Activated T-helper 1 cell treated with anti-CD3 and anti-CD28 coated beads, Interleukin-12 subunit alpha, Interleukin-12 subunit beta, Interleukin-2, Interleukin-4 antibody, amounts not matched to agents 30 ng/mL and 10 ng/mL and 1 ng/mL, durations not matched to agents 14 hours and 24 hours and 36 hours (primary cell): ENCODE data around the gene SDR42E2. TPM values are rescaled to one million over a fixed set of nuclear protein-coding genes. Genes with fewer than 3 reads are reported as not detected.
"Not testable (repeated sequence)": the region's sequence is repeated elsewhere in the genome, so short reads cannot be mapped to it uniquely, and the experiment has no call there.

Experiments used
- DNase-seq: peaks from one replicate; pipeline ENCODE4 v3.0.0; 2021; ENCODE audit warnings: low spot score
- H3K27ac Mint-ChIP-seq: one replicate; pipeline ENCODE4 v1.8.0; 2021; ENCODE audit warnings: mild to moderate bottlenecking, mixed read lengths
- H3K27me3 Mint-ChIP-seq: one replicate; pipeline ENCODE4 v1.8.0; 2022; ENCODE audit warnings: mild to moderate bottlenecking, moderate library complexity, mixed read lengths; ENCODE audit not compliant: insufficient read depth
- H3K36me3 Mint-ChIP-seq: one replicate; pipeline ENCODE4 v1.8.0; 2021; ENCODE audit warnings: low read depth, mixed read lengths
- H3K4me1 Mint-ChIP-seq: one replicate; pipeline ENCODE4 v1.8.0; 2021; ENCODE audit warnings: low read depth, mixed read lengths
- H3K4me3 Mint-ChIP-seq: one replicate; pipeline ENCODE4 v1.8.0; 2021; ENCODE audit warnings: mild to moderate bottlenecking, moderate library complexity, mixed read lengths
- H3K9me3 Mint-ChIP-seq: one replicate; pipeline ENCODE4 v1.8.0; 2021; ENCODE audit warnings: mixed read lengths
- intact Hi-C: fragments of 100-400 bp; cut with micrococcal nuclease; formaldehyde crosslinking; loops from one replicate; pipeline ENCODE4 v1.15.1; 2024
- total RNA-seq: library from RNA; stranded (reverse); gene quantifications from 2 replicates; pipeline ENCODE4 v1.2.3, GENCODE V29; 2022

SDR42E2 gene
- total RNA-seq, 1 donor from 2014 or later: not detected

DNA sequence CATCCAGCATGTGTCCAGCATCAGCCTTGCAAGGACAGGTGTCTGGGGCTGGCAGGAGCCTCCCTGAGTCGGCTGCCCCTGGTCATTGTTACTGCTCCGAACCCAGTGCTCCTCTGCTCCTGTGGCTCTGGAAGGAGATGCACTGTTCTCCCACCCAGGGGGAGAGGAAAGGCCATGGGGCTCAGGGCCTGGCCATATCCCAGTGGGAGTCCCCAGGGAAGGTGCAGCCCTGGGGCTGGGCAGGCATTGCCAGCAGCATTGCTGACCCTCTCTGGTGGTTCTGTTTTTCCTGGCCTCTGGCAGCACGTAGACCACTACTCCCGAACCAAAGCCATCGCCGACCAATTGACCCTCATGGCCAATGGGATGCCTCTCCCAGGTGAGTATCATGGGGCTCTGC is 9.6 kb downstream of the SDR42E2 start:
- no peak overlapping the region for H3K27ac Mint-ChIP-seq
- H3K4me1 Mint-ChIP-seq: no peaks in the 10 kb centered on the region
- no peak overlapping the region for H3K4me3 Mint-ChIP-seq

DNA sequence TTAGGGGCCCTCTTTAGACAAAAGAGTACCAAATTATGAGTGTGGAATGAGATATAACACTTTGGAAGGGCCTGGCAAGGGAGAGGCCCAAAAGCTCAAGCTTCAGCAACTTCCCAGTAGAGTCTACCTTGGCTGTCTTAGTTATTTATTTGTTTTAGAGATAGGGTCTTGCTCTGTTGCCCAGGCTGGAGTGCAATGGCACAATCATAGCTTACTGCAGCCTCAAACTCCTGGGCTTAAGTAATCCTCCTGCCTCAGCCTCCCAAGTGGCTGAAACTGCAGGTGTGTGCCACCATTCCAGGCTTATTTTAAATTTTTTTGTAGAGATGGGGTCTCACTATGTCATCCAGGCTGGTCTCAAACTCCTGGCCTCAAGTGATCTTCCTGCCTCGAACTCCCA is 10.3 kb downstream of the SDR42E2 start:
- H3K4me3 Mint-ChIP-seq, DNase-seq, H3K27ac Mint-ChIP-seq, H3K9me3 Mint-ChIP-seq, H3K27me3 Mint-ChIP-seq, intact Hi-C loops, H3K36me3 Mint-ChIP-seq, H3K4me1 Mint-ChIP-seq: not testable (repeated sequence)

More for the DNA sequence above, 9.6 kb downstream of the SDR42E2 start:
- H3K36me3 Mint-ChIP-seq: no peaks in the 10 kb centered on the region
- no peaks in the 10 kb centered on the region for H3K9me3 Mint-ChIP-seq
- H3K27me3 Mint-ChIP-seq: peaks cover 2% of the 10 kb centered on the region
- no peak for DNase-seq
- intact Hi-C loops: no loop called here

DNA sequence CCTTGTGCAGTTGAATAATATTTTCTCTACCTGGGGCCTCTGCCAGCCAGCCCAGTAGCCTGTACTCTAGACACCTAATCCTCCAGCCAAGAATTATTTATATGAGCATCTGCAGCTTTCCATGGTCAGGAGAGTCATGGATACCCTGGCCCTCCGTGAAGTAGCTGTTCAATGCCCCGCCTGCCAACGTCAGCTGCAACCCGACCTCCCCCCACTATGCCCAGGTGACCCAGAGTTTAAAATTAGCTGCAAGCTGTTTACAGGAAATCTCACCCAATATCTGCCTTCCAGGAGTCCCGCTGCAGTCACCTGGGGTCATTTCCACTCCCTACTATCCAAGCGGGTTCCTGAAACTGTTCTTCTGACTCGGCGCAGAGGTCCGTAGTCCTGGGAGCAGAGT is 12.3 kb downstream of the SDR42E2 start:
- peaks cover 4% of the 10 kb centered on the region for H3K27me3 Mint-ChIP-seq
- no peaks in the 10 kb centered on the region for H3K4me1 Mint-ChIP-seq
- no peak overlapping the region for H3K4me3 Mint-ChIP-seq
- no peaks in the 10 kb centered on the region for H3K9me3 Mint-ChIP-seq
- intact Hi-C loops: no loop called here
- no peak for DNase-seq
- no peak overlapping the region for H3K27ac Mint-ChIP-seq
- no peaks in the 10 kb centered on the region for H3K36me3 Mint-ChIP-seq

DNA sequence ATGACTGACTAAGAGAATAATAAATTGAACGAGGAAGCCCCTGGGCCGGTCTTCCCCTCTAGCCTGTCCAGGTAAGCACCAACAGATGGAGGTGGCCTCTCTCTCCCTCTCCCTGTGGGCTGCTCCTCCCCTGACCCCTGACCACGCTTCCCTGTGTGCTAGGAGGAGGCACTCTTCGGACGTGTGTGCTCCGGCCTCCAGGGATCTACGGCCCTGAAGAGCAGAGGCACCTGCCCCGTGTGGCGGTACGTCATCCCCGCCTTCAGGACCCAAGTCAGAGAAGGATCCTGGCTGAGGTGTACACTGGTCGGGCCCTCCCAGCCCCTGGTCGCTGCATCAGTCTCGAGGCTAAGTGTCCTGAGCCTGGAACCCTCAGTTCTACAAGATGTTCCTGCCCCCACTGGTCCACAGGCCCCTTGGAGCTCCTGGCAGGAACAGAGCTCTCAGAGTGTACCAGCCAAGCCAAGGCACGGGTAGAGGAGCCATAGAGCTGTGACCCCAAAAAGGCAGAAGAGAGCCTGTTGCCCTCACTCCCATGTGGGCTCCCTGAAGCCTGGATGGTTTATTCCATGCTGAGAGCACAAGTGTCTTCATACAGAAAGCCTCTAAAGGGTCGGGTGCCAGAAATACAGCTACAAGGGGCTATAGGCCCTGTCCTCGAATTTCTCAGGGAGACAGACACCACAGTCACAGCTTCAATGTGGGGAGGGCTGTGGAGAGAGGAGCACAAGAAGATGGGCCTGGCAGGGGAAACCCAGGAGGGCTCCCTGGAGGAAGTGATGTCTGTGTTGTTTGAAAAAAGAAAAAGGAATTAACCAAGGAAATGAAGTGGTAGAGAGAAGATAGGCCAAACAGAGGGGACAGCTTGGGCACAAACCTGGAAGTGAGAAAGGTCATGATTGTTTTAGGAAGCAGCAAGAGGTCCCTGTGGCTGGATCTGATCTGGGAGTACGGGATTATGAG is 15.9 kb downstream of the SDR42E2 start:
- Mint-ChIP-seq H3K27ac (no peak overlapping the region), H3K27me3 (peaks cover 6% of the 10 kb centered on the region), H3K4me3 (no peak overlapping the region), H3K9me3 (no peaks in the 10 kb centered on the region), H3K36me3 (no peaks in the 10 kb centered on the region), H3K4me1 (no peaks in the 10 kb centered on the region)
- intact Hi-C loops: no loop called here
- no peak for DNase-seq

DNA sequence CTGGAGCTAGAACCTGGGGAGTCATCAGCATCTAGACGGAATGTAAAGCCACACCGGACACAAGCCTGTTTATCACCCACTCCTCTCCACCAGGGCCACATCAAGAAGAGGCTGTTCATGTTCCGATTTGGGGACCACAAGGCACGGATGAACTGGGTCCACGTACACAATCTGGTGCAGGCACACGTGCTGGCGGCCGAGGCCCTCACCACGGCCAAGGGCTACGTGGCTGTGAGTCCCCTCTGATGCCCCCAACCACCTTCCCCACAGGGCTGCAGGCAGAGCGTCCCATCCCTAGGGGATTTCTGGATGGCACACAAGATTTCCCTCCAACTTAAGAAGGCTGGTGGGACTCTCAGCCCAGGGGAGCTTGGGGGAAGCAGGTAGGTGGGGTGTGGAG is 19.1 kb downstream of the SDR42E2 start:
- Mint-ChIP-seq H3K27me3 (peaks cover 8% of the 10 kb centered on the region), H3K4me3 (no peak overlapping the region), H3K27ac (no peak overlapping the region), H3K36me3 (no peaks in the 10 kb centered on the region), H3K4me1 (no peaks in the 10 kb centered on the region), H3K9me3 (no peaks in the 10 kb centered on the region)
- no peak for DNase-seq
- intact Hi-C loops: no loop called here

DNA sequence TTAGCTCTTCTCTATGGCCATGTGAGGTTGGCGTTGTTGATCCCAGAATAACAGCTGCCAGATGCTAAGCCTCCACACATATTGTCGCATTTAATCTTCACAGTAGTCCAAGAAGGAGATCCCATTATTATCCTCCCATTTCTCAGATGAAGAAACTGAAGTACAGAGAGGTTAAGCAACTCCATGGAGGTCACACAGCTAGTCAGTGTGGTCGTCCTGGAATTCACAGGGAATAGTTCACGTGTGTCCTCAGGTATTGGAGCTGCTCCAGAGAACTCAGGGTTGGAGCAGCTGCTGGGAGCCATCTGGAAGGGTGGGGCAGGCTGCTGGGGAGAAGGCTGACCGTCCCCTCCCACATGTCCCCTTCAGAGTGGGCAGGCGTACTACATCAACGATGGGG is 19.5 kb downstream of the SDR42E2 start:
- no peak for DNase-seq
- intact Hi-C loops: no loop called here
- Mint-ChIP-seq H3K27me3 (peaks cover 8% of the 10 kb centered on the region), H3K27ac (no peak overlapping the region), H3K9me3 (no peaks in the 10 kb centered on the region), H3K4me3 (no peak overlapping the region), H3K36me3 (no peaks in the 10 kb centered on the region), H3K4me1 (no peaks in the 10 kb centered on the region)

DNA sequence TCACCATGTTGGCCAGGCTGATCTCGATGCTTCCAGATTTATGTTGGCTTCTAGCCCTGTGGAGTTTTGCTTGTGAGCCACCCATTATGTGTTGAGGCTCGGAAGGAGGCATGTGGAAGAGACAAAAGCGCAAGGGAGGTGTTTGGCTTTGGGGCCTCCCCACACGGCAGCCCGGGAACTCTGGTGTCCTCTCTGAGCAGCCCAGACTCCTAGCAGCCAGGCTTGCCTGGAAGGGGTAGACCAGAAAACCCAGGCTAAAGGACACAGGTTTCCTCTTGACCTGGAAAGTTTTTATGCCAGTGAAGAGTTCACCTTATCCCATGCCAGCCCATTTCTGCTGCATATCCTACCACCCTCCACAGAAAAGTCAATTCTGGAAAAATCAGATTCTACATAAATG is 21.0 kb downstream of the SDR42E2 start:
- no peak overlapping the region for H3K4me3 Mint-ChIP-seq
- DNase-seq: no peak
- no peaks in the 10 kb centered on the region for H3K9me3 Mint-ChIP-seq
- H3K27ac Mint-ChIP-seq: no peak overlapping the region
- H3K27me3 Mint-ChIP-seq: peaks cover 8% of the 10 kb centered on the region
- H3K4me1 Mint-ChIP-seq: peaks cover 6% of the 10 kb centered on the region
- peaks cover 2% of the 10 kb centered on the region for H3K36me3 Mint-ChIP-seq
- intact Hi-C loops: no loop called here

DNA sequence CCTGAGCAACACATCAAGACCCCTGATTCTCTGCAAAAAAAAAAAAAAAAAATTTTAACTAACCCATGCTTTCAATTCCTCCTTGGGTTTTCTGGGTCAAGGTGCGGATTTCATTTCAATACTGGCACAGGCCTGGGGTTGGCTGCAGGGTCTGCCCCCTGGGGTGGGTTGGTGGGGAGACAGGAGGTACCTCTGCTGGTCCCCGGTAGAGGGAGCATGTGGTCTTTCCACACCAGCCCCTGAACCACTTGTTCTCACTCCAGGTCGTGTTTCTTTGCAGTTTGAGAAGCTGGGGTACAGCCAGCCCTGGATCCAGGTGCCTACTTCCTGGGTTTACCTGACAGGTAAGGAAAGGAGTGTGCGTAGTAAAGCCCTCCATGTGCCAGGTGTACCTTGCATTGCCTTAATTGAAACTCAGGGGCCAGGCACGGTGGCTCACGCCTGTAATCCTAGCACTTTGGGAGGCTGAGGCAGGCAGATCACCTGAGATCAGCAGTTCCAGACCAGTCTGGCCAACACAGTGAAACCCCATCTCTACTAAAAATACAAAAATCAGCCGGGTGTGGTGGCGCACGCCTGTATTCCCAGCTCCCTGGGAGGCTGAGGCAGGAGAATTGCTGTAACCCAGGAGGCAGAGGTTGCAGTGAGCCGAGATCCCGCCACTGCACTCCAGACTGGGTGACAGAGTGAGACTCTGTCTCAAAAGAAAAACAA is 21.8 kb downstream of the SDR42E2 start:
- DNase-seq: no peak
- peaks cover 13% of the 10 kb centered on the region for H3K4me1 Mint-ChIP-seq
- no peak overlapping the region for H3K27ac Mint-ChIP-seq
- no peaks in the 10 kb centered on the region for H3K9me3 Mint-ChIP-seq
- H3K27me3 Mint-ChIP-seq: peaks cover 6% of the 10 kb centered on the region
- no peak overlapping the region for H3K4me3 Mint-ChIP-seq
- peaks cover 2% of the 10 kb centered on the region for H3K36me3 Mint-ChIP-seq
- intact Hi-C loops: no loop called here

DNA sequence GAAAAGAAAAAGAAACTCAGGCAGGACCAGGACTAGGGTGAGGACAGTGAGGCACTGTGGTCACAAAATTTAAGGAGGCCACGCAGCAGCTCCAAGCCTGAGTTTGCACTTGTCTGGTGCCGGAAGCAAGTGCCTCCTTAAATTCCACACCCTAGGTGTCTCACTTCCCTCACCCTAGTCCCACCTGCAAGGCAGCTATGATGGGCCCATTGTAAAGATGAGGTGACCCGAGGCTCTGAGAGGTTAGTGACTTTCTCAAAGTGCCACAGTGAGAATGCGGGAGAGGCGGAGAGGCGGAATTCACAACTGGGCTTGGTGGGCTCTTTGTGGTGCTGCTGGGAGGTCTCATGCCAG is 22.3 kb downstream of the SDR42E2 start:
- Mint-ChIP-seq H3K4me1 (peaks cover 18% of the 10 kb centered on the region), H3K4me3 (no peak overlapping the region), H3K27me3 (peaks cover 6% of the 10 kb centered on the region), H3K27ac (no peak overlapping the region), H3K9me3 (no peaks in the 10 kb centered on the region), H3K36me3 (peaks cover 2% of the 10 kb centered on the region)
- no peak for DNase-seq
- intact Hi-C loops: no loop called here

DNA sequence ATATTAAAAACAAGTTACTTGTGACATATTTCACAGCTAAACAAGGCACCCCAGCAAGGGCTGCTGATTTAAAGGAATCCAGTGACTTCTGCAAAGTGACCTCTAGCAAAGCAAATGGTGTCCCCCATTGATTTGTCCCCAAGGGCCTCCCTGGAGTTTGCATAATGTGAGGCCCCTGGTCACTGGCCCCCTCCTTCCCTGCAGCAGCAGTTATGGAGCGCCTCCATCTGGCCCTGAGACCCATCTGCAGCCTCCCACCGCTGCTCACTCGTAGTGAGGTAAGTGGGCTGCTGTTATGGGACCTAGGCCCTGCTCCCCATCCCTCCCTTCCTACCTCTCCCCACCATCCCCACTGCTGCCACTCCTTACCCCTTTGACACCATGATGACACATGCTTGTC is 24.2 kb downstream of the SDR42E2 start:
- Mint-ChIP-seq H3K9me3 (no peaks in the 10 kb centered on the region), H3K27me3 (peaks cover 3% of the 10 kb centered on the region), H3K27ac (no peak overlapping the region), H3K4me1 (peaks cover 24% of the 10 kb centered on the region), H3K4me3 (no peak overlapping the region), H3K36me3 (peaks cover 2% of the 10 kb centered on the region)
- no peak for DNase-seq
- intact Hi-C loops: loop anchor here (5.0 kb wide), 1 partner anchor 89 kb away; no protein-coding TSS in a partner anchor

DNA sequence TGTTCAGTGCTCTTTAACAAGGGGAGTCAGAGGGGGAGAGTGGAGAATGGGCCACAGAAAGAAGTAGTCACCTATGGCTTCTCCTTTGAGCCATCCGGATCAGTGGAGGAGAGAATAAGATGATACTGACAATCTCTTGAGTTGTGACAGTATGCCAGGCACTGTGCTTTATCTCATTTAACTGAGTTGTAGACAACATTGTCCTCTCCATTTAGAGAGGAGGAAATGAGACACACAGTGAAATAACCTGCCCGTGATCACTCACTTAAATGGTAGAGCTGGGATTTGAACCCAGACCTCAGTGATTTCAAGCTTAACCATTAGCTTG is 25.9 kb downstream of the SDR42E2 start:
- intact Hi-C loops: loop anchor here (1.0 to 5.0 kb wide), 4 partner anchors 91 to 187 kb away; partner anchors contain the start of gene PDZD9
- DNase-seq: no peak
- no peak overlapping the region for H3K4me3 Mint-ChIP-seq
- no peaks in the 10 kb centered on the region for H3K9me3 Mint-ChIP-seq
- peaks cover 3% of the 10 kb centered on the region for H3K27me3 Mint-ChIP-seq
- no peak overlapping the region for H3K27ac Mint-ChIP-seq
- H3K4me1 Mint-ChIP-seq: peaks cover 41% of the 10 kb centered on the region
- H3K36me3 Mint-ChIP-seq: peaks cover 2% of the 10 kb centered on the region

DNA sequence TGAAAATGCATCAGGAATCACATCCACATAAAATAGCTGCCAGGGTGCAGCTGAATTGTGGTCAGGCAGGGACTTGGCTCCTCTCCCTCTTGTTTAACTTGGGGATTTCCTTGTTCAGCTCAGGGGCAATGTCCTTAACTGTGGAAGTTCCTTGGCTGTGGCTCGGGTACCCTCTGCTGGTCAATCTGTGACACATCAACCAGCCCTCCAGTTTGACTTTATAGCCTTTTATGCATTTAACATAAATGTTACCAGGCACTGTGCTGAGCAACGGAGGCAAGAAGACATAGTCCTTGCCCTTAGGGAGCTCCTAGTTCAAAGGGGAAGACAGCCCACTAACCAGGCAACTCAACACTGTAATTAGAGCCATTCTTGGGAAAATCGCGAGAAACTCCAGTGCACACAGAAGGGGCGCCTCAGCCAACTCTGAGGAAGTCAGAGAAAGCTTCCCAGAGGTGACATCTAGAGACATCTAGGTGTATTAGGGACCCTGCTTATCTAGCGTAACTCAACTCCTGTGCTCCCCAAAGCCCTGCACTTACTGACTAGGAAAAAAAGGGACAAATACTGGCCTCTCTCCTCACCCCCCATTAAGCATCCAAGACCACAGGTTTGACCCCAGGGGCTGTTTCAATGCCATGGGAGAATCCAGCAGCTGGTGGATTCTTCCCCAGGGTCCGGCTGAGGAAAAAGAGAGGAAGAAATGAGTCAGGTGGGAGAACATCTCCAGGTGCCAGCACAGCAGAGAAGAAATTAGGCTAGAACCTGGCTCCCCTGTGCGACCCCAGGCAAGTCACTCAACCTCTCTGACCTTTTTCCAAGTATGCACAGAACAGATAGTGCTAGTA is 26.5 kb downstream of the SDR42E2 start:
- H3K4me1 Mint-ChIP-seq: peaks cover 47% of the 10 kb centered on the region
- DNase-seq: peak; percentile 60
- H3K4me3 Mint-ChIP-seq: peak overlapping the region; percentile 88
- peak overlapping the region; percentile 99 for H3K27ac Mint-ChIP-seq
- H3K9me3 Mint-ChIP-seq: no peaks in the 10 kb centered on the region
- peaks cover 3% of the 10 kb centered on the region for H3K27me3 Mint-ChIP-seq
- intact Hi-C loops: loop anchor here (1.0 to 5.0 kb wide), 4 partner anchors 92 to 188 kb away; partner anchors contain the start of gene PDZD9
- peaks cover 2% of the 10 kb centered on the region for H3K36me3 Mint-ChIP-seq
